HAP-1 (cell line): ENCODE data around the gene SMC4.

Experiments used
- DNase-seq, 2 experiments: peaks; one replicate each; pipeline ENCODE4 v3.0.0-alpha.2; 2016 to 2020; ENCODE audit warnings: low spot score in 2 of 2
- H3K27me3 ChIP-seq: fragments of 250-450 bp; sonication (Bioruptor Pico); 2 replicates; pipeline ENCODE4 v1.5.1; 2020; ENCODE audit warnings: low read depth, mild to moderate bottlenecking, moderate library complexity
- H3K36me3 ChIP-seq: fragments of 250-450 bp; sonication (Bioruptor Pico); replicated peaks from 2 replicates; pipeline ENCODE4 v1.5.1; 2020; ENCODE audit warnings: mild to moderate bottlenecking
- H3K4me1 ChIP-seq: fragments of 250-450 bp; sonication (Bioruptor Pico); 2 replicates; pipeline ENCODE4 v1.5.1; 2020; ENCODE audit warnings: mild to moderate bottlenecking
- H3K4me3 ChIP-seq: fragments of 250-450 bp; sonication (Bioruptor Pico); 2 replicates; pipeline ENCODE4 v1.5.1; 2020; ENCODE audit warnings: mild to moderate bottlenecking, moderate library complexity
- H3K9me3 ChIP-seq: fragments of 250-450 bp; sonication (Bioruptor Pico); 2 replicates; pipeline ENCODE4 v1.5.1; 2020; ENCODE audit warnings: mild to moderate bottlenecking, moderate library complexity
- in situ Hi-C: fragments of 300-500 bp; cut with MboI; formaldehyde crosslinking; loops from 3 replicates; pipeline ENCODE4 v1.14.3; 2020; ENCODE audit warnings: low sequenced_read_pairs, inconsistent platforms, mixed read lengths

Gene SMC4

GRCh38 chr3:160481856-160482255 is 82.4 kb downstream of the SMC4 start:
- Histone ChIP-seq H3K4me1 (no peaks in the 10 kb centered on the region), H3K4me3 (no peak overlapping the region), H3K9me3 (no peaks in the 10 kb centered on the region), H3K36me3 (no peaks in the 10 kb centered on the region), H3K27me3 (no peaks in the 10 kb centered on the region)
- in situ Hi-C loops = no loop called here
- no peak for DNase-seq

DNA sequence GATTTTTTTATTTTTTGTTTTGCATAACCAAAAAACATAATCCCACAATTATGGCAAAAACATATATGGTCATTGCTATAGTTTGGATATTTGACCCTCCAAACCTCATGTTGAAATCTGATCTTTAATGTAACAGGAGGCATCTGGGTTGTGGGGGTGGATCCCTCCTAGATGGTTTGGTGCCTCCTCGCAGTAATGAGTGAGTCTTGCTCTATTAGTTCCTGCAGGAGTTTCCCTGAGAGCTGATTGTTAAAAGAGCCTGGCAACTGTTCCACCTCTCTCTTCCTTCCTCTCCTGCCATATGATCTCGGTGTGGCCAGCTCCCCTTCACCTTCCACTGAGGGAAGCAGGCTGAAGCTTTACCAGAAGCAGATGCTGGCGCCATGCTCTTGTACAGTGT is 83.3 kb downstream of the SMC4 start:
- no peaks in the 10 kb centered on the region for H3K27me3 ChIP-seq
- H3K9me3 ChIP-seq = no peaks in the 10 kb centered on the region
- in situ Hi-C loops = no loop called here
- no peaks in the 10 kb centered on the region for H3K36me3 ChIP-seq
- no peaks in the 10 kb centered on the region for H3K4me1 ChIP-seq
- no peak for DNase-seq
- H3K4me3 ChIP-seq = no peak overlapping the region
